ENCODE results near the gene GUCA2A. TPM values are rescaled to one million over a fixed set of nuclear protein-coding genes. Genes with fewer than 3 reads are reported as not detected.
"Not testable (repeated sequence)": the region's sequence is repeated elsewhere in the genome, so short reads cannot be mapped to it uniquely, and the experiment has no call there.

The GUCA2A gene
- total RNA-seq (not detected), polyA plus RNA-seq (not detected)

- DNase-seq (no peak), ATAC-seq (ENCODE audit: low read depth in 2 of 2) (no peak)
- H3K27me3 Mint-ChIP-seq: peaks cover 12% of the 10 kb centered on the region
- Histone ChIP-seq H3K27ac (ENCODE audit: insufficient read depth, low read length, poor library complexity, severe bottlenecking) (no peak within 1 kb of the TSS), H3K27me3 (ENCODE audit: control insufficient read depth, insufficient read depth, low read length) (no peaks in the 10 kb centered on the region), H3K4me3 (ENCODE audit: low read depth, low read length) (no peak within 1 kb of the TSS), H3K36me3 (ENCODE audit: control insufficient read depth, insufficient read depth, low read length) (no peaks in the 10 kb centered on the region), H3K4me1 (ENCODE audit: control insufficient read depth, insufficient read depth, low read length, poor library complexity, severe bottlenecking) (no peaks in the 10 kb centered on the region), H3K9me3 (ENCODE audit: control insufficient read depth in 2 of 2, low read length in 2 of 2) (peaks cover 10 to 14% of the 10 kb centered on the region in 2 experiments)
- H3K4me3 Mint-ChIP-seq: no peak within 1 kb of the TSS
- H3K9me3 Mint-ChIP-seq: peaks cover 0 to 14% (median 3%) of the 10 kb centered on the region in 7 donors
- H3K36me3 Mint-ChIP-seq: no peaks in the 10 kb centered on the region
- no peaks in the 10 kb centered on the region for H3K4me1 Mint-ChIP-seq
- H3K27ac Mint-ChIP-seq: no peak within 1 kb of the TSS
These were observed at the start of gene GUCA2A for GRCh38 chr1:42164551-42165420. Gene GUCA2A (minus strand): TSS chr1:42164745. CDS start chr1:42164712, 33 bp downstream.

DNA sequence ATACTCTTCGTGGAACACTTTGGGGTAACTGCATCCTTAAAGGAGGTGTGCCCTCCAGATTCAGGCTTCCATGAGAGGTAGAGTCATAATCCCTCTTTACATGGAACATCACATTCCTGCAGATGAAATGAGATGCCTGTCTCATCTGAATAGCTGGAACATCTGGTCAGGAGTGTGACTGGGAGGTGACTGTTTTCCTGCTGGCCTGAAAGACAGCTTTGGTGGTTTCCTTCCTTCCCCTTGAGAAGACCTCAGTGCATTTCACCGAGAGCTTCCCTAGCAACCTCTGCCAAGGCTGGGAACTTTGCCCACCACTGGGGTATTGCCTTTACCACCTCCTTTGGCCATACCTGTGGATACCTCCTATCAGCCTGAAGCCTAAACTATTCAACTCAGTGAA is 46.7 kb upstream of the GUCA2A start:
- peak overlapping the region in 1 of 3 donors; percentile 56 for H3K27ac Mint-ChIP-seq
- ATAC-seq (ENCODE audit: low read depth in 2 of 2) (no peak), DNase-seq (no peak)
- H3K9me3 Mint-ChIP-seq: peaks cover 0 to 21% (median 5%) of the 10 kb centered on the region in 7 donors
- Histone ChIP-seq H3K4me3 (ENCODE audit: low read depth, low read length) (no peak overlapping the region), H3K27me3 (ENCODE audit: control insufficient read depth, insufficient read depth, low read length) (no peaks in the 10 kb centered on the region), H3K36me3 (ENCODE audit: control insufficient read depth, insufficient read depth, low read length) (peaks cover 13% of the 10 kb centered on the region), H3K9me3 (ENCODE audit: control insufficient read depth in 2 of 2, low read length in 2 of 2) (peaks cover 6 to 16% of the 10 kb centered on the region in 2 experiments), H3K4me1 (ENCODE audit: control insufficient read depth, insufficient read depth, low read length, poor library complexity, severe bottlenecking) (no peaks in the 10 kb centered on the region), H3K27ac (ENCODE audit: insufficient read depth, low read length, poor library complexity, severe bottlenecking) (no peak overlapping the region)
- H3K27me3 Mint-ChIP-seq: no peaks in the 10 kb centered on the region
- no peak overlapping the region for H3K4me3 Mint-ChIP-seq
- peaks cover 26 to 45% (median 35%) of the 10 kb centered on the region in 4 donors for H3K4me1 Mint-ChIP-seq
- H3K36me3 Mint-ChIP-seq: peaks cover 49% of the 10 kb centered on the region

GRCh38 chr1:42210421-42211133 is 46.0 kb upstream of the GUCA2A start:
- H3K9me3 ChIP-seq (ENCODE audit: control insufficient read depth in 2 of 2, low read length in 2 of 2): peaks cover 6 to 16% of the 10 kb centered on the region in 2 experiments
- peaks cover 0 to 21% (median 5%) of the 10 kb centered on the region in 7 donors for H3K9me3 Mint-ChIP-seq
- H3K36me3 Mint-ChIP-seq: peaks cover 53% of the 10 kb centered on the region
- ATAC-seq (ENCODE audit: low read depth in 2 of 2) (no peak), DNase-seq (no peak)
- no peak overlapping the region for H3K4me3 ChIP-seq (ENCODE audit: low read depth, low read length)
- H3K36me3 ChIP-seq (ENCODE audit: control insufficient read depth, insufficient read depth, low read length): peaks cover 19% of the 10 kb centered on the region
- no peaks in the 10 kb centered on the region for H3K27me3 Mint-ChIP-seq
- peaks cover 26 to 45% (median 35%) of the 10 kb centered on the region in 4 donors for H3K4me1 Mint-ChIP-seq
- no peak overlapping the region for H3K27ac Mint-ChIP-seq
- no peak overlapping the region for H3K27ac ChIP-seq (ENCODE audit: insufficient read depth, low read length, poor library complexity, severe bottlenecking)
- no peaks in the 10 kb centered on the region for H3K27me3 ChIP-seq (ENCODE audit: control insufficient read depth, insufficient read depth, low read length)
- no peaks in the 10 kb centered on the region for H3K4me1 ChIP-seq (ENCODE audit: control insufficient read depth, insufficient read depth, low read length, poor library complexity, severe bottlenecking)
- H3K4me3 Mint-ChIP-seq: no peak overlapping the region

- ATAC-seq (ENCODE audit: low read depth in 2 of 2): no peak
- no peaks in the 10 kb centered on the region for H3K27me3 Mint-ChIP-seq
- H3K27ac Mint-ChIP-seq: no peak overlapping the region
These were observed 45.1 kb upstream of the GUCA2A start for GRCh38 chr1:42209526-42210251.

GRCh38 chr1:42206930-42207329 is 42.4 kb upstream of the GUCA2A start:
- Histone ChIP-seq H3K36me3 (ENCODE audit: control insufficient read depth, insufficient read depth, low read length) (peaks cover 38% of the 10 kb centered on the region), H3K9me3 (ENCODE audit: control insufficient read depth in 2 of 2, low read length in 2 of 2) (peaks cover 6 to 11% of the 10 kb centered on the region in 2 experiments)
- not testable (repeated sequence) for H3K27ac ChIP-seq (ENCODE audit: insufficient read depth, low read length, poor library complexity, severe bottlenecking); H3K27me3 ChIP-seq (ENCODE audit: control insufficient read depth, insufficient read depth, low read length); ATAC-seq (ENCODE audit: low read depth in 2 of 2); H3K27ac Mint-ChIP-seq; H3K27me3 Mint-ChIP-seq; H3K4me1 ChIP-seq (ENCODE audit: control insufficient read depth, insufficient read depth, low read length, poor library complexity, severe bottlenecking); DNase-seq; H3K4me3 Mint-ChIP-seq; H3K4me3 ChIP-seq (ENCODE audit: low read depth, low read length)
- Mint-ChIP-seq H3K4me1 (peaks cover 19 to 39% (median 26%) of the 10 kb centered on the region in 4 donors), H3K9me3 (peaks cover 0 to 14% (median 5%) of the 10 kb centered on the region in 7 donors), H3K36me3 (peaks cover 58% of the 10 kb centered on the region)

More at GRCh38 chr1:42209526-42210251, 45.1 kb upstream of the GUCA2A start:
- peaks cover 55% of the 10 kb centered on the region for H3K36me3 Mint-ChIP-seq
- H3K4me1 Mint-ChIP-seq: peaks cover 26 to 44% (median 30%) of the 10 kb centered on the region in 4 donors
- Histone ChIP-seq H3K4me3 (ENCODE audit: low read depth, low read length) (no peak overlapping the region), H3K9me3 (ENCODE audit: control insufficient read depth in 2 of 2, low read length in 2 of 2) (peaks cover 6 to 16% of the 10 kb centered on the region in 2 experiments), H3K27me3 (ENCODE audit: control insufficient read depth, insufficient read depth, low read length) (no peaks in the 10 kb centered on the region), H3K36me3 (ENCODE audit: control insufficient read depth, insufficient read depth, low read length) (peaks cover 24% of the 10 kb centered on the region), H3K4me1 (ENCODE audit: control insufficient read depth, insufficient read depth, low read length, poor library complexity, severe bottlenecking) (no peaks in the 10 kb centered on the region), H3K27ac (ENCODE audit: insufficient read depth, low read length, poor library complexity, severe bottlenecking) (no peak overlapping the region)
- no peak for DNase-seq
- H3K9me3 Mint-ChIP-seq: peaks cover 0 to 20% (median 5%) of the 10 kb centered on the region in 7 donors
- H3K4me3 Mint-ChIP-seq: no peak overlapping the region

- DNase-seq (no peak), ATAC-seq (ENCODE audit: low read depth in 2 of 2) (no peak)
- Histone ChIP-seq H3K4me1 (ENCODE audit: control insufficient read depth, insufficient read depth, low read length, poor library complexity, severe bottlenecking) (no peaks in the 10 kb centered on the region), H3K9me3 (ENCODE audit: control insufficient read depth in 2 of 2, low read length in 2 of 2) (peaks cover 6 to 12% of the 10 kb centered on the region in 2 experiments), H3K27ac (ENCODE audit: insufficient read depth, low read length, poor library complexity, severe bottlenecking) (no peak overlapping the region), H3K27me3 (ENCODE audit: control insufficient read depth, insufficient read depth, low read length) (no peaks in the 10 kb centered on the region), H3K4me3 (ENCODE audit: low read depth, low read length) (no peak overlapping the region), H3K36me3 (ENCODE audit: control insufficient read depth, insufficient read depth, low read length) (peaks cover 38% of the 10 kb centered on the region)
- Mint-ChIP-seq H3K4me1 (peaks cover 15 to 35% (median 25%) of the 10 kb centered on the region in 4 donors), H3K27me3 (no peaks in the 10 kb centered on the region), H3K9me3 (peaks cover 0 to 16% (median 3%) of the 10 kb centered on the region in 7 donors), H3K4me3 (peak overlapping the region in 1 of 4 donors; percentile 18), H3K27ac (no peak overlapping the region), H3K36me3 (peaks cover 61% of the 10 kb centered on the region)
These were observed 41.6 kb upstream of the GUCA2A start for GRCh38 chr1:42206164-42206563.

GRCh38 chr1:42201986-42202385 is 37.4 kb upstream of the GUCA2A start:
- H3K4me3 Mint-ChIP-seq: no peak overlapping the region
- H3K36me3 ChIP-seq (ENCODE audit: control insufficient read depth, insufficient read depth, low read length): peaks cover 55% of the 10 kb centered on the region
- H3K4me1 Mint-ChIP-seq: peaks cover 2 to 8% (median 3%) of the 10 kb centered on the region in 4 donors
- no peak for ATAC-seq (ENCODE audit: low read depth in 2 of 2)
- H3K27ac ChIP-seq (ENCODE audit: insufficient read depth, low read length, poor library complexity, severe bottlenecking): no peak overlapping the region
- H3K27ac Mint-ChIP-seq: no peak overlapping the region
- H3K4me3 ChIP-seq (ENCODE audit: low read depth, low read length): no peak overlapping the region
- H3K36me3 Mint-ChIP-seq: peaks cover 60% of the 10 kb centered on the region
- no peaks in the 10 kb centered on the region for H3K4me1 ChIP-seq (ENCODE audit: control insufficient read depth, insufficient read depth, low read length, poor library complexity, severe bottlenecking)
- no peak for DNase-seq
- no peaks in the 10 kb centered on the region for H3K27me3 ChIP-seq (ENCODE audit: control insufficient read depth, insufficient read depth, low read length)
- peaks cover 6 to 12% of the 10 kb centered on the region in 2 experiments for H3K9me3 ChIP-seq (ENCODE audit: control insufficient read depth in 2 of 2, low read length in 2 of 2)
- peaks cover 0 to 16% (median 3%) of the 10 kb centered on the region in 7 donors for H3K9me3 Mint-ChIP-seq
- H3K27me3 Mint-ChIP-seq: no peaks in the 10 kb centered on the region

Measured in CD4-positive, CD25-positive, alpha-beta regulatory T cell (primary cell).